Fibroblast of lung (primary cell): ENCODE results near the gene ITPR1.

ENCODE experiments used
- EZH2 ChIP-seq: IDR thresholded peaks from 2 replicates; pipeline ENCODE4 v1.5.1; 2012; ENCODE audit warnings: low read length, control low read depth, mild to moderate bottlenecking; ENCODE audit errors: missing control alignments
- TF ChIP-seq, protein P1 (sequence below), 2 donors: IDR thresholded peaks in 1 of 2; conservative IDR thresholded peaks in 1 of 2; 1 replicate in 1 of 2; 2 replicates in 1 of 2; pipeline ENCODE4 v1.5.1; 2011 to 2012; ENCODE audit warnings: low read length in 2 of 2, control low read depth in 1 of 2, inconsistent platforms in 1 of 2, low read depth in 1 of 2, mild to moderate bottlenecking in 1 of 2

DNA sequence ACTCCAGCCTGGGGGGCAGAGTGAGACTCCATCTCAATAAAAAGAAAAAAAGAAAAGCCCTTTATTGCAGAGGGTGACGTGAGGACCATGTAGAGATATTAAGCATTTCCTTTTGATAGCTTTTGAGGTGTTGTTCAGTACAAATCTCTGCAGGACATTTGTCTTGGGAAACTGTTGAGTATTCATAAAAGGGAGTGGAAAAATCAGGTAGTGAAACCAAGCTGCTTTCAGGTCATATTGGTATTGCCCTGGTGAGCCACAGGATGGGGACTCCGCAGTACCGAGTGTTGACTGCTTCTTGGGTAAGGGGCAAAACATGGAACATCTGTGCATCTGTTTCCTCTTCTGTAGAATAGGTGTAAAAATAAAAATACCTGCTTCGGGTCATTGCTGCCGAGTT lies 9.9 kb downstream of the ITPR1 start:
- TF ChIP-seq, protein P1, sequence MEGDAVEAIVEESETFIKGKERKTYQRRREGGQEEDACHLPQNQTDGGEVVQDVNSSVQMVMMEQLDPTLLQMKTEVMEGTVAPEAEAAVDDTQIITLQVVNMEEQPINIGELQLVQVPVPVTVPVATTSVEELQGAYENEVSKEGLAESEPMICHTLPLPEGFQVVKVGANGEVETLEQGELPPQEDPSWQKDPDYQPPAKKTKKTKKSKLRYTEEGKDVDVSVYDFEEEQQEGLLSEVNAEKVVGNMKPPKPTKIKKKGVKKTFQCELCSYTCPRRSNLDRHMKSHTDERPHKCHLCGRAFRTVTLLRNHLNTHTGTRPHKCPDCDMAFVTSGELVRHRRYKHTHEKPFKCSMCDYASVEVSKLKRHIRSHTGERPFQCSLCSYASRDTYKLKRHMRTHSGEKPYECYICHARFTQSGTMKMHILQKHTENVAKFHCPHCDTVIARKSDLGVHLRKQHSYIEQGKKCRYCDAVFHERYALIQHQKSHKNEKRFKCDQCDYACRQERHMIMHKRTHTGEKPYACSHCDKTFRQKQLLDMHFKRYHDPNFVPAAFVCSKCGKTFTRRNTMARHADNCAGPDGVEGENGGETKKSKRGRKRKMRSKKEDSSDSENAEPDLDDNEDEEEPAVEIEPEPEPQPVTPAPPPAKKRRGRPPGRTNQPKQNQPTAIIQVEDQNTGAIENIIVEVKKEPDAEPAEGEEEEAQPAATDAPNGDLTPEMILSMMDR (conservative IDR thresholded peaks at IDR 0.05 in 1 of 2, IDR thresholded peaks at IDR 0.05 in 1 of 2; ENCODE audit: low read depth in 1 of 2, low read length in 2 of 2) = no peak
- TF ChIP-seq EZH2 = no peak
